ENCODE results near the gene UBA1.

UBA1 gene

DNA sequence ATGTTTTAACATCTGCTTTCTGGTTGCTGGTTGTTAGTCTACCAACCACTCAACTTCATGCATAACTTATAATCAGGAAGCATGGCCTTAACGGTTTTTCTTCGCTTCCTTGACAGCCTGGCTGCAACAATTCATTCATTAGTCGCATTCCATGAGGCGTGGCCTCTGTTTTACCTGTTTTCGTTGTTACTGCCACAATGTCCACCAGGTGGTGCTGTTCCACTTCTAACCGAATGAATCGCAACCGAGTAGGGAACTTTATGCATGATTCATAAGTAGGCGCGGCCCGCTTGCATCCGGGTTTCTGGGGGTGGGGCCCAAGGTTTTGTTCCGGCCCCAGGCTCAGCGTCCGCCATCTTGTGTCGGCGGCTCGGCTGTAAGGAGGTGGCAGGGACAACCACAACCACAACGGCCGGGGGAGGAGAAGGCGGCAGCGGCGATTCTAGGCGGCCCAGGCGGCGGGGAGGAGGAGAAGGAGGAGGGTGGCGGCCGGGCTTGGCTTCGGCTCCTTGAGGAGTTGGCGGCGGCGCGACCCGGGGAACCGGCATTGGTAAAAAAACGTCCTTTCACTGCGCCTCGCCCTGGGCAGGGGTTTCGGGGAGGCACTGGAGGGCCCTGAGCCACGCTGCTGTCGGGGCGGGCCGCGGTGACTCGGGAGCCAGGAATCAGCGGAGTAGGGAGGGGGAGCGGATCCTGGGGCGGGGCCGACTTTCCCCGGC is at the start of gene UBA1:
Gene UBA1 (plus strand): TSS at position 355 of the 719 bp plus-strand sequence. CDS start 4,974 bp downstream, outside the sequence.
- DNase-seq: peak; percentile 94

DNA sequence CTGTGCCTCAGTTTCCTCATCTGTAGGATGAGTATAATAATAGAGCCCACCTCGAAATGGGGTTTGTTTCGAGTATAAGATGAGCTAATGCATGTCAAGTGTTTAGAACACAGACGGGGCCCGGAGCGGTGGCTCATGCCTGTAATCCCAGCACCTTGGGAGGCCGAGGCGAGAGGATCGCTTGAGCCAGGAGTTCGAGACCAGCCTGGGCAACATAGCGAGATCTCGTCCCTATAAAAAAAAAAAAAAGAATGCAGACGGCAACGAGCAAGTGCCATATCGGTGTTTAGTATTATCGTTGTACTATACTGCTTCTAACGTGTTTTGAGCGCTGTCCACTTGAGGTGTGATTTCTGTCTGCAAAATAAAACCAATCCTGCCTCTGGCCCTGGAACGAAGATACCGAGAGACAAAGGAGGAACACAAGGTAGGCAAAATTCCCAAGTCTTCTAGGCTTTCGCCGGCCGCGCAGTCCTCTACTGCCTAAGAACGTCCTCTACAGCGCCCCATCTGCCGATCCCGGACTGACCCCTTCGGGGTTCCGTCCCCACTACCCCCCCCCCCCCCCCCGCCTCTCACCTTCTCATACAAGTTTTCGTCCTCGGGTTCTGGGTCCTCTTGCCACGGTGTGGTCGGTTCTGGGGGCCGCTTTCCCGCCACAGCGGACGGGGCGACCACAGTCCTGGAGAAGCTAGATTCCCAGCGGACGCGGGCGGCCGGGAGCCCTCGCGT is 49.6 kb upstream of the UBA1 start:
- peak; percentile 23 for DNase-seq

DNA sequence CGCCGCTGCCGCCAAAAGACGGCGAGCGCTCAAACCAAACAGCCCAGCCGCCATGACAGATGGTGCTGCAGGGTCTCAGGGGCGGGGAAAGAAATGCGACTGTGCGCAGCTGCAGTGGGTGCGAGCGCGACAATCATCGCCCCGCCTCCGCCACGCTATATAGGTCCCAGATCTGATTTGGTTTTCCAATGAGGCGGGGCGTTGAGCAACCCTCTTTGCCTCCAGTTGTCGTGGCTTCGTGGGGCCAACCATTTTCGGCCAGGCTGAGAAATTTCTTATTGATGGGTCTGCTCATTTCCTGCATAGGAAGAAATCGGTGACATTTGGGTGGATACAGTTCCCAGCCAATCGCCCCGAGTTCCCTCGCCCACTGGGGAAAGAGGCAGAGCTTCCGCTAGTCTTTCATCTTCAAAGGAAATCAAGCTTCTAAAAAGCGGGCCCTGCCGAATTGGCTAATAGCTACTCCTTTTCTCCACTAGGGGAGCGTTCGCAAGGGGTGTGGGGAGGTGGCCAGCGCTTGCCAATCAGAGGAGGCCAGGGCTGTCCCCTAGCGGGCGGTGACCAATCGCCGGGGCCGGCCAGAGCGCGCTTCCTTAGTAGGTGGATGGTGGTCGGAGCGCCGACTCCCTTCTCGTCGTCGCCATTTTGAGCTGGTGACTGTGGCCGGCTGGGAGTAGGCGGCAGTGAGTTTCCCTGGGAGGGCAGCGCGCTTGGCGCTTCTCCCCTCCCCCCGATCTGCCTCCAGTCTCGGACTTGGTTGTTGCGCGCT is 48.8 kb upstream of the UBA1 start, which contains the start of the genes NDUFB11 and RBM10:
Gene NDUFB11 (minus strand): TSS at position 77 of the 769 bp plus-strand sequence. CDS start 23 bp downstream, at position 54.
Gene RBM10 (plus strand): TSS at position 596 of the 769 bp plus-strand sequence. CDS start 2,261 bp downstream, outside the sequence.
- DNase-seq: peak; percentile 95

DNA sequence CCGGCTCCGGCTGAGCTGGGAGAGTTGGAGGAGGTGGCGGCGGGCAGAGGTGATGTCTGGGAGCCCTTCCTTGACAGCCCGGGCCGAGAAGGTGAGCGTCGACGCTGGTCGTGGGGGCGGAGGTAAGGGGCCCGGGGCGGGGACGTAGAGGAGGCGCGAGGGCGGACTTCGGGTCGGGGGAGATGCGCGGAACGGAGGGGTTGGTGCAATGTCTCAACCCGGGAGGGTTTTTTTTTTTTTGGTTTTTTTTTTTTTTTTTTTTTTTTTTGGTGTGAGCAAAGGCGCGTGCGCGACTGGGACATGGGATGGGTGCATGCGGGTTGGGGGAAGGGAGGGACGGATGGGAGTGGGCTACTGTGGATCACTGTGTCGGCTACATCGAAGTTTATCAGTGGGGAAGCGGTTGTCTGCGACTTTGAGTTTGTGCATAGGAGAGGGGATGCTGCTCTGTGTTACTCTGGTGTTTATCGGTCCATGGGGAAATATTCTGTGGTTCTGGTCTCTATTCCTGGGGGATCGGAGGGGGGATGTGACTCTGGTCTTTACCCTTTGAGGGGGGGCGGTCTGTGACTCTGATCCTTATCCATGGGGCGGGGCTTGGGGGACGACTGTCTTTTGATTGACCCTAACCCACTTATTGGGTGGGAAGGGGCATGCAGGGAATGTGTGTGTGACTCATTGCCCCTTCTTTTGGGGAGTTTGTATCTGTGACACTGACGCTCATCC is 48.1 kb upstream of the UBA1 start:
- DNase-seq: no peak

DNA sequence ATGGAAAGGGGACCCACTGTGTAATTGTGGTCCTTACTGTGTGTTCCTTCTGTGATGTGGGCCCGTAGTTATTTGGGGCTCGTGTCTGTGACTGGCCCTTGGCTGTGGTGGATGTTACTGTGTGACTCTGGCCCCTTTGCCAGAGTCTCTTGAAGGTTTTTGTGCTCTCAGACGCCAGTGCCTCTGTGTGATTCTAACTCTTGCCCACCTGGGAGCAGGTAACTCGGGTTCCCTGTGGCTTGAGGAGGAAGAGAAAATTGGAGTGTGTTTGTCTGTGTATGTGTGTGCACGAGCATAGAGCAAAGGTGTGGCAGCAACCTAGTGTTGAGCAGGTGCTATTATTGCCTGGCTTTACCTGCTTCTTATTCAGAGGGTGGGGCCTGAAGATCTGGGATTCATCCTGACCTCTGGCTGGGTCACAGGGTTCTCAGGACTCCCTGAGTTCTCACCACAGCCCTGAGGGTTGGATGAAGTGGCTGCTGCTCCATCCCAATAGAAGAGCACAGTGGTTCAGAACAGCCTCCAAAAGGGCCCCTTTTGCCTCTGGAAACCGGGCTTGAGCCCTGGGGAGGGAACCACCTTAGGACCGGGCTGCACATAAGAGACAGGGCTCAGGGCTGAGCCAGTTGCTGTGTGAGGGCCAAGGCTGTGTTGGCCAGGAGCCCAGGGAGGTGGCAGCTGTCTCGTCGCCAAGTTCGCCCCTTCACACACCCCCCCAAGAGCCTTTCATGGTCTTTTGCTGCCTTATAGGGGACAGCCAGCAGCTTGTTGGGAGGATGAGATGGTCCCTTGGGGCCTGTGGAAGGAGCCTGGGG is 47.3 kb upstream of the UBA1 start:
- no peak for DNase-seq

GRCh38 chrX:47146936-47147859 is 46.4 kb upstream of the UBA1 start:
- DNase-seq: no peak

- DNase-seq: peak; percentile 22
These were observed 44.7 kb upstream of the UBA1 start for GRCh38 chrX:47148946-47149345.

DNA sequence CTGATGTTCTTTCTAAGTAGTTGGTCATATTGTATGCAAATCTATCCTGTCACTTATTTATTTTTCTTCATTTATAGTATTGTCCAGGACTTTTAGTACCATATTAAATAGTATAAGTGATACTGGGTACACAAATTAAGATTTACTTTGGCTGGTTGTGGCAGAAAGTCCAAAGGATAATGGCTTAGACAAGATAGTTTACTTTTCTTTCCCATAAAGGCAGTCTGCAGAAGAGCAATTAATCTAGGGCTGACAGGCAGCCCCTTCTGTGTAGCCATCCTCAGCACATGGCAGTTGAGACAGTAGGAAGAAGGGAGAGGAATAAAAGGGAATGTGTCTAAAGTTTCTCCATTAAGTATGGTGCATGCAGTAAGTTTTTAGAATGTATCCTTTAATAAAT is 42.2 kb upstream of the UBA1 start:
- no peak for DNase-seq

GRCh38 chrX:47156611-47157520 is 36.8 kb upstream of the UBA1 start:
- DNase-seq: no peak

- DNase-seq: no peak
These were observed 35.5 kb upstream of the UBA1 start for GRCh38 chrX:47158131-47158530.

- DNase-seq: no peak
These were observed 34.8 kb upstream of the UBA1 start for GRCh38 chrX:47158781-47159180.

GRCh38 chrX:47160781-47161180 is 32.8 kb upstream of the UBA1 start:
- DNase-seq: no peak

GRCh38 chrX:47162927-47163583 is 30.6 kb upstream of the UBA1 start:
- no peak for DNase-seq

DNA sequence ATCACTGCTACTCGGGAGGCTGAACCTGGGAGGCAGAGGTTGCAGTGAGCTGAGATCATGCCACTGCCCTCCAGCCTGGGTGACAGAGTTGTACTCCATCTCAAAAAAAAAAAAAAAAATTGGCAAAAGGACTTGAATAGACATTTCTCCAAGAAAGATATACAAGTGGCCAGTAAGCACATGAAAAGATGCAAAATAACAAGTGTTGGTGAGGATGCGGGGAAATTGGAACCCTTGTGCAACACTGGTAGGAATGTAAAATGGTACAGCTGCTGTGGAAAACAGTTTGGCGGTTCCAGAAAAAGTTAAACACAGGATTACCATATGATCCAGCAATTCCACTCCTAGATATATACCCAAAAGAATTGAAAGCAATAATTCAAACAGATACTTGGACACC is 29.2 kb upstream of the UBA1 start:
- DNase-seq: no peak

DNA sequence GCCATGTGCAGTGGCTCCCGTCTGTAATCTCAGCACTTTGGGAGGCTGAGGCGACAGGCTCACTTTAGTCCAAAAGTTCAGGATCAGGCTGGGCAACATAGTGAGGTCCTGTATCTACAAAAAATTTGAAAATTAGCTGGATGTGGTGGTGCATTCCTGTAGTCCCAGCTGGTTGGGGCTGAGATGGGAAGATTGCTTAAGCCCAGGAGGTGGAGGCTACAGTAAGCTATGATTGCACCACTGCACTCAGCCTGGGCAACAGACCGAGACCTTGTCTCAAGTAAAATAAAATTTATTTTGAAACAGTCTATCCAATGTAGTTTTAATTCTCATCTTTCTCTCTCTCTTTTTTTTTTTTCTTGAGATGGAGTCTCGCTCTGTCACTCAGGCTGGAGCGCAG is 27.5 kb upstream of the UBA1 start:
- DNase-seq: no peak

- DNase-seq: no peak
These were observed 25.0 kb upstream of the UBA1 start for GRCh38 chrX:47168495-47169073.

DNA sequence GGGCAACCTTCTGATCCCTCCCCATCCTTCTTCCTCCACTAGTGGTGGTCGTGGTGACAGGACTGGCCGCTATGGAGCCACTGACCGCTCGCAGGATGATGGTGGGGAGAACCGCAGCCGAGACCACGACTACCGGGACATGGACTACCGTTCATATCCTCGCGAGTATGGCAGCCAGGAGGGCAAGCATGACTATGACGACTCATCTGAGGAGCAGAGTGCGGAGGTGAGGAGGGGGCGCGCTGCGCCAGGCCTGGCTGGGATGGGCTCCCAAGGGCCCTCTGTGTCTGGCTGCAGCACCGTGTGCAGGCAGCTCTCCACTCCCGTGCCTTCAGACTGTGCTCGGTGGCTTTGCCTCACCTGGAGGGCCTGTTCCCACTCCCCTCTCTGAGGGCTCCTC is 24.4 kb upstream of the UBA1 start:
- DNase-seq: no peak

GRCh38 chrX:47169726-47170515 is 23.7 kb upstream of the UBA1 start:
- no peak for DNase-seq
